ENCODE measurements around the gene PRKACG. TPM values are rescaled to one million over a fixed set of nuclear protein-coding genes. Genes with fewer than 3 reads are reported as not detected.

PRKACG gene
- total RNA-seq, 6 donors from 2014 or later, result not detected

DNA sequence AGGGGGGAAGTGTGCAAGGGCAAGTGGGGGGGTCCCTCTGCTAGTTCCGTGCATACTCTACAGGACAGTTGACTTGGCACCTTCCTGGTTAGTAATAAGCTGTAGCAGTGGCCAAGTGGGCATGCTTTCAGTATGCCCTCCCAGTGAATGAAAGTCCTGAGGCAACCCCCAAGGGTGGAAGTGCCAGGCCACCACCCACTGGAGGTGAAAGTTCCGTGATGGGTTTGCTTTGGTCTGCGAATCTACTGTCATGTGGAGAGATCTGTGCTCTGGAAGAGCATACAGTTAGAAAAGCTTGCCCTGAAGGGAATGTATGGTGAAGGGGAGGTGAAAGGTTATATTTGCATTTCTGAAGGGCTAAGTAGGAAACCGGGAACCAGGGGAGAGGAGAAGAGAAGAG is 31.9 kb upstream of the PRKACG start:
- no peak for TF ChIP-seq CTCF (IDR thresholded peaks at IDR 0.05)
- TF ChIP-seq POLR2AphosphoS5 (IDR thresholded peaks at IDR 0.05), result no peak
- TF ChIP-seq POLR2A (IDR thresholded peaks at IDR 0.05), result no peak
- no peak for TF ChIP-seq EP300 (IDR thresholded peaks at IDR 0.05)
- H3K9me3 ChIP-seq, result no peaks in the 10 kb centered on the region
- H3K4me1 ChIP-seq, result peaks cover 4 to 8% (median 7%) of the 10 kb centered on the region in 4 donors
- H3K36me3 ChIP-seq, result peaks cover 0 to 27% (median 8%) of the 10 kb centered on the region in 4 donors
- WGBS, 2 donors, result 83 to 87% methylated on average over 4 of the region's 4 CpGs
- DNase-seq, result no peak
- no peak overlapping the region for H3K4me3 ChIP-seq
- no peak overlapping the region for H3K27ac ChIP-seq
- ATAC-seq (ENCODE audit: low FRiP score in 2 of 2), result no peak
- H3K27me3 ChIP-seq, result no peaks in the 10 kb centered on the region

DNA sequence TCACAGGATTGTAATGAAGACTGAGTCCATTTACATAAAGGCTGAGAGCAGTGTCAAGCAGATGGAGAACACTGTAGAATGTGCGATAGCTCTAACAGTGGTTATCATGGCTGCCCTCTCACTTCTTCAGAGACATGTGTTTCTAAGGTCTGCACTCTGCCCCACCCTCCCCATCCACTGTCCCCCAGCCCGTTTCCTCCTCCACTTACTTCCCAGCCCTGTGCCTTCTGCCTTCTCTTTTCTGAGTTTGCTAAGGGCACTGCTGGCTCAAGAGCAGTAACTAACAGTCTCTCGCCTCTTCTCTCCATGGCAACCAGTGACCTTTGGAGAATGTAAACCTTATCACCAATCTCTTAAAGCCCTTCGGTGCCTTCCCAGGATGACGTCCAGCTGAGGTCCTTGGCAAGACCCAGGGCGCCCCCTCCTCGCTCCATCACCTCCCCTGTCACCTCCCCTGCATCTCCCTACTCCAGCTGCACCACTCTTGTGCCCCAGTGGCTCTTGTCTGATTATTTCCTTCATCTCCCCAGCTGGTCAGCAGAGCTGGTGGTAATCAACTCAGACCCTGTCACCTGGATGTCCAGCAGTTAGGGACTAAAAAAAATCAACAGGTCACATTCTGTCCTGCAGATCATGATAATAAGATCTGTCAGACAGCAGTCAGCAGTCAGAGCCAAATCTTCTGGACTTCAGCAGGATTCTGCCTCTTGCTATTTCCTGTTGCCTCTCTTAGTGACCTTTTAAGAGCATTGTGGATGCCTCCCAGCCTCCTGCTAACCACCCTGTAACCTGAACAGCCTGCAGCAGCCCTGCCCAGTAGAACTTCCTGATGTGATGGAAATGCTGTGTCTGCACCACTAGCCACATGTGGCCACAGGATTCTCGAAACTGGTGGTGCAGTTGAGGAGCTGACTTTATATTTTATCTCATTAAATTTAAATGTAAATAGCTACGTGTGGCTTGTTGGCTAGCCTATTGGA is 30.6 kb upstream of the PRKACG start:
- DNase-seq (no peak), ATAC-seq (ENCODE audit: low FRiP score in 2 of 2) (no peak)
- H3K36me3 ChIP-seq, result peaks cover 0 to 27% (median 8%) of the 10 kb centered on the region in 4 donors
- no peak overlapping the region for H3K4me3 ChIP-seq
- no peak overlapping the region for H3K27ac ChIP-seq
- WGBS, 2 donors, result 59 to 61% methylated on average over 9 of the region's 9 CpGs
- peaks cover 4 to 8% (median 7%) of the 10 kb centered on the region in 4 donors for H3K4me1 ChIP-seq
- no peaks in the 10 kb centered on the region for H3K9me3 ChIP-seq
- TF ChIP-seq EP300 (IDR thresholded peaks at IDR 0.05), result no peak
- TF ChIP-seq POLR2A (IDR thresholded peaks at IDR 0.05), result no peak
- no peak for TF ChIP-seq CTCF (IDR thresholded peaks at IDR 0.05)
- no peak for TF ChIP-seq POLR2AphosphoS5 (IDR thresholded peaks at IDR 0.05)
- no peaks in the 10 kb centered on the region for H3K27me3 ChIP-seq

GRCh38 chr9:69040646-69041045 is 26.7 kb upstream of the PRKACG start:
- Histone ChIP-seq H3K27me3 (no peaks in the 10 kb centered on the region), H3K4me1 (peaks cover 4 to 16% (median 14%) of the 10 kb centered on the region in 4 donors), H3K36me3 (no peaks in the 10 kb centered on the region), H3K27ac (no peak overlapping the region), H3K4me3 (no peak overlapping the region), H3K9me3 (no peaks in the 10 kb centered on the region)
- TF ChIP-seq POLR2AphosphoS5 (IDR thresholded peaks at IDR 0.05), result no peak
- TF ChIP-seq EP300 (IDR thresholded peaks at IDR 0.05), result no peak
- TF ChIP-seq CTCF (IDR thresholded peaks at IDR 0.05), result no peak
- TF ChIP-seq POLR2A (IDR thresholded peaks at IDR 0.05), result no peak
- no peak for DNase-seq
- 94% methylated on average over 2 of the region's 2 CpGs for WGBS, 2 donors
- no peak for ATAC-seq (ENCODE audit: low FRiP score in 2 of 2)

- no peak for TF ChIP-seq EP300 (IDR thresholded peaks at IDR 0.05)
- TF ChIP-seq POLR2A (IDR thresholded peaks at IDR 0.05), result no peak
- no peak for TF ChIP-seq POLR2AphosphoS5 (IDR thresholded peaks at IDR 0.05)
- TF ChIP-seq CTCF (IDR thresholded peaks at IDR 0.05), result no peak
- WGBS, 2 donors, result 53% methylated on average over 10 of the region's 10 CpGs
- Histone ChIP-seq H3K27me3 (no peaks in the 10 kb centered on the region), H3K9me3 (no peaks in the 10 kb centered on the region), H3K4me1 (peaks cover 3 to 14% (median 10%) of the 10 kb centered on the region in 4 donors), H3K27ac (peak overlapping the region; percentile 70 to 88 (median 84)), H3K4me3 (peak overlapping the region in 3 of 4 donors; percentile 64 to 93 (median 74)), H3K36me3 (no peaks in the 10 kb centered on the region)
- no peak for DNase-seq
- ATAC-seq (ENCODE audit: low FRiP score in 2 of 2), result no peak
These were observed 22.9 kb upstream of the PRKACG start for GRCh38 chr9:69036799-69037198.
